Globus pallidus (tissue), 1 donor: ENCODE data around the gene TMC7.
"Not testable (repeated sequence)": the region's sequence is repeated elsewhere in the genome, so short reads cannot be mapped to it uniquely, and the experiment has no call there.

Experiments used
- DNase-seq: peaks from one replicate; pipeline ENCODE4 v3.0.0-alpha.2; 2015; ENCODE audit warnings: low spot score

The TMC7 gene

DNA sequence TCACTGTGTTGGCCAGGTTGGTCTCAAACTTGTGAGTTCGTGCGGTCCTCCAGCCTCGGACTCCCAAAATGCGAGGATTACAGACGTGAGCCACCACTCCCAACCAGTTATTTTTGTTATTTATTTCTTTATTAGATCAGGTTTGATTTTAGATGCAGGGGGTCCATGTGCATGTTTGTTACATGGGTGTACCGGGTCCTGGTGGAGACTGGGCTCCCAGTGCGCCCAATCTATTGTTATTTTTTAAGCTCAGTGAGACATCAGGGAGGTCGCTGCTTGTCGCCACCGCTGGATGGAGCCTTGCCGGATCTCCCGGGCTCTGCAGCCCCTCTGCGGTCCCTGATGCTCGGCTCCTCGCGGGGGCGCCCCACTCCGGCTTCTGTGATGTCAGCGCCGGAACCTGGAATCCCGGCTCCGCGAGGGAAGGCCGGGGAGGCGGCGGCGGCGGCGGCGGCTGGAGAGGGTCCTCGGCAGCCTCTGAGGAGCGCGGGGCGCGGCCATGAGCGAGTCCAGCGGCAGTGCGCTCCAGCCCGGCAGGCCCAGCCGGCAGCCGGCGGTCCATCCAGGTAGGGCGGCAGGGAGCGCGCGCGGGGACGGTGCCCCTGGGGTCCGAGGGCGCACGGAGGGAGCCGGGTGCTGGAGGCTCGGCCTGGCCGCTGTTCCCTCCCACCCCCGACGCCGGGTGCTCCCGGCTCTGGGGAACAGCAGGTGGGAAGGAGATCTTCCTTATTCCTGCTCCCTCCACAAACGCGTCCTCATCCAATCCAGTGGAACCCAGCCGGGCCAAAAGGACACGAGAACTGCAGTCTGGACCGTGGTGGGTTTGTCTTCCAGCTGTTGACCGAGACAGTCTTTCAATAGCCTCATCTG, at the start of gene TMC7:
Gene TMC7, plus strand, starts transcription at position 370 of the 870 bp plus-strand sequence. Its CDS starts 130 bp downstream, at position 500.
- DNase-seq: peak; percentile 91

GRCh38 chr16:18936727-18937340, 46.9 kb upstream of the TMC7 start:
- no peak for DNase-seq

- DNase-seq: no peak
Observed at GRCh38 chr16:18937390-18937789, 46.3 kb upstream of the TMC7 start.

DNA sequence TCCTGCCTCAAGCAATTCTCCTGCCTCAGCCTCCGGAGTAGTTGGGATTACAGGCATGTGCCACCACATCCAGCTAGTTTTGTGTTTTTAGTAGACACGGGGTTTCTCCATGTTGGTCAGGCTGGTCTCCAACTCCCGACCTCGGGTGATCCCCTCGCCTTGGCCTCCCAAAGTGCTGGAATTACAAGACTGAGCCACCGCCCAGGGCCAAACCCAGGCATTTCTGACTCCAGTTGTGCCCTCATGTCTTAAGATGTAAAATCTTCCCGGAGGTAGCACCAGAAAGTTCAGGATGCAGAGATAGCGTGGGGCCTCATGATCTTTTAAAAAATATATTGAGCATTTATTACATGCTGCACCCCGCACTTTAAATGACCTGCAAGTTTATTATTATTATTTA, 44.7 kb upstream of the TMC7 start:
- no peak for DNase-seq

DNA sequence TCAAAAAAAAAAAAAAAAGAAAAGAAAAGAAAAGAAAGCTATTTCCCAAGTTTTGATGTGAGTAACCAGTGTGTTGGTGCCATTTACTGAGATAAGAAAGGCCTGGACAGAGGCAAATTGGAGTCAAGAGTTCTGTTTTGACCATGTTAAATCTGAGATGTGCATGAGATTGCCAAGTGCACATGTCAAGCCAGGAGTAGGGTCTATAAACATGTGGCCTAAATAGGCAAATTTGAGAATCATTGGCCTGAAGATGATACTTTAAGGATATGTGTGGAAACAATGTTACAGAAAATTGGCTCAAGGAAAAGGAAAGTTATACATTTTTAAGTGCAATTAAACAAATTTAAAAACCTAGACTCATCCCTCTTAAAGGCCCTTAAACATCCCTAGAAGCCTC, 42.3 kb upstream of the TMC7 start:
- no peak for DNase-seq

DNA sequence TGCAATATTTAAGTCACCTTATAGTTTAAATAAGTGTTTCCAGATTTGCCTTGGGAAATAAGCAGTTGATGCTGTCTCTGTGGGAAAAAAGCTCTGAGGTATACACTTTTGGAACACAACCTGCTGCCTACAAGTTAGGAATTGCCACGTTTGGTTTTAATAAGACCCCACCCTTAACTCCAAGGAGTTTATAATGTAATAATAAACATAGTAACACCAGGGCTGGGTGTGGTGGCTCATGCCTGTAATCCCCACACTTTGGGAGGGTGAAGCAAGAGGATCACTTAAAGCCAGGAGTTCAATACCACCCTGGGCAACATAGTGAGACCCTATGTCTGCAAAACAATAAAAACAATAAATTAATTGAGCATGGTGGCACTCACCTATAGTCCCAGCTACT, 41.7 kb upstream of the TMC7 start:
- no peak for DNase-seq

DNA sequence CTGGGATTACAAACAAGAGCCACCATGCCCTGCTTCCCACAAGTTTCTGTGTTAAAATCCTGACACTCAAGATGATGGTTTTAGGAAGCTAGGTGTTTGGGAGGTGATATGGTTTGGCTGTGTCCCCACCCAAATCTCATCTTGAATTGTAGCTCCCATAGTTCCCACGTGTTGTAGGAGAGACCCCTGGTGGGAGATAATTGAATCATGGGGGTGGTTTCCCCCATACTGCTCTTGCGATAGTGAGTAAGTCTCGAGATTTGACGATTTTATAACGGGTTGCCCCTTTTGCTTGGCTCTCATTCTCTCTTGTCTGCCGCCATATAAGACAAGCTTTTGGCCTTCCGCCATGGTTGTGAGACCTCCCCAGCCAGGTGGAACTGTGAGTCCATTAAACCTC, 40.3 kb upstream of the TMC7 start:
- DNase-seq: no peak

DNA sequence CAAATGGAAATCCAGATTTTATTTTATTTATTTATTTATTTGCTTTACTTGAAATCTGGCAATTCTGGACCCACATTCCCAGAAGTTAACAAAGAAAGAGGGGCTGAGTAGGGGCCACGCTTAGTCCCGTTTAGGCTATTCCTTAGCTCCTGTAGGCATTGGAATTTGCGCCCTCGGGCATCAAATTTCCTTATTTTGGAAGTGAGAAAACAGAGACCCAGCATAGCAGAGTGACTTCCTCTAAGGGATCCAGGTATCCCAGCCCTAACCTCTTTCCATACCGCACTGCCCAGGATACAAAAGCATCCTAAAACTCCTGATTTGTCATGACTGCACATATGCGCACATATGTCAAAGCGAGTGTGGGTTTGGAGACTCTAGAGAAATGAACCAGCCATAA, 38.5 kb upstream of the TMC7 start:
- DNase-seq: no peak

DNA sequence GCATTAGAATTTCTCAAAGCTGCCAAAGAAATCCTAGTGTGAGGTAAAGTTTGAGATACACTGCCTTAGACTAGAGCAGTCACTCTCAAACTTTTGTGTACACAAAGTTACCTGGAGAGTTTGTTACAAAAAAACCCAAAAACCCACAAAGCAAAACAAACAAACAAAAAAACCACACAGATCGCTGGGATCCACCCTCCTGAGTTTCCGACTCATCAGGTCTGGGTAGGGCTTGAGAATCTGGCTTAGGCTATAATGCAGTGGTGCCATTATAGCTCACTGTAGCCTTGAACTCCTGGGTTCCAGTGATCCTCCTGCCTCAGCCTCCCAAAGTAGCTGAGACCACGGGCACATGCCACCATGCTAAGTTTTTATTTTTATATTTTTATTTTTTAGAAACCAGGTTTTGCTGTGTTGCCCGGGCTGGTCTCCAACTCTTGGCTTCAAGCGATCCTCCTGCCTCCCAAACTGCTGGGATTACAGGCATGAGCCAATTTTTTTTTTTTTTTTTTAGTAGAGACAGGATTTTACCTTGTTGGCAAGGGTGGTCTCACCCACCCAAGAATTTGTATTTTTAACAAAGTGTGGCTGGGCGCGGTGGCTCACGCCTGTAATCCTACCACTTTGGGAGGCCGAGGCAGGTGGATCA, 35.2 kb upstream of the TMC7 start:
- DNase-seq: no peak

DNA sequence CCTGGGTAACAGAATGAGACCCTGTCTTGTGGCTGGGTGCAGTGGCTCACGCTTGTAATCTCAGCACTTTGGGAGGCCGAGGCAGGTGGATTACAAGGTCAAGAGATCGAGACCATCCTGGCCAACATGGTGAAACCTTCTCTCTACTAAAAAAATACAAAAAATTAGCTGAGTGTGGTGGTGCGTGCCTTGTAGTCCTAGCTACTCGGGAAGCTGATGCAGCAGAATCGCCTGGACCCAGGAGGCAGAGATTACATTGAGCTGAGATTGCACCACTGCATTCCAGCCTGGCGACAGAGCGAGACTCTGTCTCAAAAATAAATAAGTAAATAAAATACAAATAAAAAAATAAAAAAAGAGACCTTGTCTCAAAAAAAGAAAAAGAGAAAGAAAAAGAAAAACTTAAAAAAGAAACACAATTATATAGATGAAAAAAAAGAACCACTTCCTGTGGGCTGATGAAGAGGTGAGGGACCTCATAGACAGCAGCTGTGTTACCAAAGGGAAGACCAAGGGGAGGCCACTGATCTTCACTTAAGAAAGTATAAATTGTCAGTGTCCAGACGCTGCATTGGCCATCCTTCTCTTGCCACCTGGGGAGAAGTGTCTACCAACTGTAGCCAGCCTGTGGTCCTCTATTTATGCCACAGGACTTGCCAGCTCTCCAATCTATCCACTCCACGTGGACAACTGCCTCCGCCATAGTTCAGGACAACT, 33.1 kb upstream of the TMC7 start:
- DNase-seq: no peak

DNA sequence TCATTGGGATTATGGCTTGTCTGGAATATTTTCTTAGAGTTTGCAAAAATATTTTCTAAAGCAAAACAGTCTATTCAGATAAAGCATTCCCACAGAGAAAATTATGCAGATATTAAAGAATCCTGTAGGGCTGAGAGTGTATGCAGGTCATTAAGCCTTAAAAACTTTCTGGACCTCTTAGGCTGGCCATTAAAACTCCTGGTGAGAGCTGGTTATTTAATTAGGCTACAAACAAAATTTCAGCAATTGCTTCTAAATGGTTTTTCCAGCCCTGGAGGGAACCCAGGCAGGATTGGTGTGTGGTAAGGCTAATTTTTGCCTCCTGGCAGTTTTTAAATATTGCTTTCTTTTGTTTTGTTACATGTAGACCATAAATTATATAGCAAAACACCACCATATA, 30.2 kb upstream of the TMC7 start:
- no peak for DNase-seq

DNA sequence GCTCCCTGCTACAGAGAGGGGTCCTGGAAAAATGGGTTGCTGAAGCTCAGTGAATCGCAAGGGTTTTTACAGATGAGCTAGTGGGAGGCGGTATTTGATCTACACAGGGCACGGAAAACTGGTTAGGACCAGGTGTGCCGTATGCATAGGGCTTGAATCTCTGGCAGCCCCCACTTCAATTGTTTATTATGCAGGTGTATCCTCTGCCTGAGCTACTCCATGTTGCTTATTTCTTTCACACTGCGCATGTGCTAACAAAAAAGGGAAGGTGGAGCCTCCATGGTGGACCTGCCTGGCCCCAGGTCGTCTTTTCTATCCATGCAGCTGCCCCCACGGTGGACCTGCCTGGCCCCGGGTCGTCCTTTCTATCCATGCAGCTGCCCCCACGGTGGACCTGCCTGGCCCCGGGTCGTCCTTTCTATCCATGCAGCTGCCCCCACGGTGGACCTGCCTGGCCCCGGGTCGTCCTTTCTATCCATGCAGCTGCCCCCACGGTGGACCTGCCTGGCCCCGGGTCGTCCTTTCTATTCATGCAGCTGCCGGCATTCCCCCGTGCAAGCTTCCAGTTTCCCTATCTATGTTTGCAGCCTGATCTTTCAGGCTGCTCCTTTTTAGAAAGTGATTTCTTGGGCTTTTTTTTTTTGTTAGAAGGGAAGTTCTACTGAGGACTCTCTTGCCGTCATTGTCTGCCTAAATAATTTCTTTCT, 27.7 kb upstream of the TMC7 start:
- DNase-seq: peak; percentile 10

- DNase-seq: not testable (repeated sequence)
Observed at GRCh38 chr16:18956658-18957241, 27.0 kb upstream of the TMC7 start.

DNA sequence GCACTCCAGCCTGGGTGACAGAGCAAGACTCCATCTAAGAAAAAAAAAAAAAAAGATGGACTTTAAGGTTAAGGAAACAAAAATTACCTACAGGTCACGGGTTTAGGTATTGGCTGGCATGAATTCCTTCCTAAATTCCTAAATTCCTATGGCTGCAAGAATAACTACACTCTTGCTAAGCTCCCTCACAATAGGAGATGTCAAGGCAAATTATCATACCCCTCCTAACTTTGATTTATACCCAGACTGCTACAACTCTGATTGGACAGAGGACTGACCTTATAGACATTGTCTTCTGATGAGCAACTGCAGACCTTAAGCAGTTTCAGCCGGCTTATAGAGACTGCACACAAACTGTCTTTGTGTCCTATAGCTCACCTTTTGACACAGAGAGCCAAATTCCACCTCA, 25.1 kb upstream of the TMC7 start:
- DNase-seq: no peak

- no peak for DNase-seq
Observed at GRCh38 chr16:18959031-18959505, 24.7 kb upstream of the TMC7 start.

DNA sequence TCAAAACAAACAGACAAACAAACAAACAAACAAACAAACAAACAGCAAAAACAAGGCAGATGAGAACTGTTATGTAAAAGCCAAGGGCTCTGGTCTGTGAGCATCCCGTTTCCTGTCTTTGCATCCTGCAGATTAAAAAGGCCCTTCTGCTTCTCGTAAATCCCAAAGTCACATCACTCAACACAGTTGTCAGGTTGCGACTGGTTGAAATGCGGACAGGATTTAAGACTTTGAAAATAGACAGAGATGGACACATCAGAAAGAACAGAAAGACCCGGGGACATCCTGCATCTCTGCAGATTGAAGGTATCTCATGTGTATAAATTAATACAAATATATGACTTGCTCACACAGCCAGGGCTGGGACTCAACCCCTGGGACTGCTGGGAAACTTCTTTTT, 18.2 kb upstream of the TMC7 start:
- DNase-seq: no peak

- DNase-seq: no peak
Observed at GRCh38 chr16:18966791-18967190, 16.9 kb upstream of the TMC7 start.

DNA sequence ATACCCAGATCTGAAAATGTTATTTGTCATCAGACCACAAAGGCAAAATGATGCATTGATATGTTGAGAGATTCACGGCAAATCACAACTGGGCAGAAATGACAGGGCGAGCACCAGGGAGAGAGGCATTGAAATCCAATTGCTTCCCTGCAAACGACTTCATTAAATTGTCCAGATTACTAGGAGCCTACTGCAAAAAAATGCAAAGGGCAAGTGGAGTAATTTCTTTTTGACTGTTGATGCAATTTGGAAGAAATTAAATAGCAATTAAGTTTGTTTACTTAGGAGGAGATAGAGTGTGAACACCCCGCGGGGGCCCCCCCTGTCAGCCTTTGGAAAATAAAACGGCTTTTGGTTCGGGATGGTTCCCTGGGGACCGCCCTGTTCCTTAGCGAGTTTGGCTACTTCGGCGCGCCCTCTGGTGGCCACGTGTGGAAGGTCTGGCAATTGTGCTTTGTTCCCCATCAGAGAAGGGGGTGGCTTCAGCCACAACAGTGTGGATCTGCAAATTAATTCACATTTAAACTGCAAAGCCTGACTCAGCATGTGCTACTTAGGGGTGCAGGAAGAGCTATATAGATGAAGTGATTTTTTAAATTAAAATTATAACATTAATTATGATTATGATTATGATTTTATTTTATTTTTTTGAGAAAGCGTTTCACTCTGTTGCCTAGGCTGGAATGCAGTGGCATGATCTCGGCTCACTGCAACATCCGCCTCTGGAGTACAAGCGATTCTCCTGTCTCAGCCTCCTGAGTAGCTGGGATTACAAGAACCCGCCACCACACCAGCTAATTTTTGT, 14.5 kb upstream of the TMC7 start:
- DNase-seq: peak; percentile 85

DNA sequence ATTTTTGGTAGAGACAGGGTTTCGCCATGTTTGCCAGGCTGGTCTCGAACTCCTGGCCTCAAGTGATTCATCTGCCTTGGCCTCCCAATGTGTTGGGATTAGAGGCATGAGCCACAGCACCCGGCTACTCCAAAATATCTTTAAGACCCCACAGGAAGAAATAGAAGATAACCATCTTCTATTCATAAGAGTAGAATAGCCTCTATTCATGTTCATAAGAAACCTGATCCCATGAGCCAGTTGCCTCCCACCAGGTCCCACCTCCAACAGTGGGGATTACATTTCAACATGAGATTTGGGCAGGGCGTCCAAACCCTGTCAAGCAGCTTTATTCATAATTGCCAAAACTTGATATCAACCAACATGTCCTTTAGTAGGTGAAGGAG, 13.9 kb upstream of the TMC7 start:
- DNase-seq: no peak

GRCh38 chr16:18975109-18975508, 8.6 kb upstream of the TMC7 start:
- DNase-seq: no peak
